ENCODE data around the gene OR8B2.
"Not testable (repeated sequence)": the region's sequence is repeated elsewhere in the genome, so short reads cannot be mapped to it uniquely, and the experiment has no call there.

The OR8B2 gene

GRCh38 chr11:124384399-124384798 lies at the start of gene OR8B2:
Gene OR8B2, minus strand, starts transcription at chr11:124384499. Its CDS starts 1,156 bp downstream, at chr11:124383343.
- DNase-seq: no peak

GRCh38 chr11:124429599-124429998 lies 45.3 kb upstream of the OR8B2 start:
- DNase-seq: no peak

GRCh38 chr11:124424384-124424921 lies 40.2 kb upstream of the OR8B2 start, which contains the start of gene OR8B4:
Gene OR8B4, minus strand, starts transcription at chr11:124424871. Its CDS starts 0 bp downstream, at chr11:124424871.
- no peak for DNase-seq

GRCh38 chr11:124421043-124421442 lies 36.7 kb upstream of the OR8B2 start:
- DNase-seq: no peak

- peak; percentile 60 for DNase-seq
These were observed 31.1 kb upstream of the OR8B2 start for GRCh38 chr11:124415356-124415923.

- DNase-seq: no peak
These were observed 25.6 kb upstream of the OR8B2 start for GRCh38 chr11:124409906-124410305.

- no peak for DNase-seq
These were observed 21.3 kb upstream of the OR8B2 start for GRCh38 chr11:124405581-124405980.

GRCh38 chr11:124403186-124403585 lies 18.9 kb upstream of the OR8B2 start:
- DNase-seq: not testable (repeated sequence)

GRCh38 chr11:124402326-124402922 lies 18.1 kb upstream of the OR8B2 start:
- DNase-seq: peak; percentile 40

GRCh38 chr11:124398924-124399323 lies 14.6 kb upstream of the OR8B2 start, which contains the start of gene OR8B3:
Gene OR8B3, minus strand, starts transcription at chr11:124399024. Its CDS starts 1,673 bp downstream, at chr11:124397351.
- no peak for DNase-seq

- DNase-seq: not testable (repeated sequence)
These were observed 12.5 kb upstream of the OR8B2 start for GRCh38 chr11:124396847-124397246.

GRCh38 chr11:124394408-124394807 lies 10.1 kb upstream of the OR8B2 start:
- no peak for DNase-seq

- DNase-seq: not testable (repeated sequence)
These were observed 1.4 kb downstream of the OR8B2 start for GRCh38 chr11:124382857-124383256.

- no peak for DNase-seq
These were observed 3.7 kb downstream of the OR8B2 start for GRCh38 chr11:124380585-124380984.

GRCh38 chr11:124376280-124376679 lies 8.0 kb downstream of the OR8B2 start:
- no peak for DNase-seq

GRCh38 chr11:124359566-124359965 lies 24.7 kb downstream of the OR8B2 start:
- DNase-seq: no peak

GRCh38 chr11:124346311-124346955 lies 37.9 kb downstream of the OR8B2 start:
- no peak for DNase-seq

GRCh38 chr11:124344346-124344745 lies 40.0 kb downstream of the OR8B2 start:
- no peak for DNase-seq

- DNase-seq: no peak
These were observed 44.2 kb downstream of the OR8B2 start for GRCh38 chr11:124340142-124340447.

GRCh38 chr11:124339396-124340141 lies 44.7 kb downstream of the OR8B2 start:
- no peak for DNase-seq
